ENCODE data around the gene SNX25. TPM values are rescaled to one million over a fixed set of nuclear protein-coding genes. Genes with fewer than 3 reads are reported as not detected.
A peak's percentile ranks its signal among the peaks of the same experiment; 100 is the strongest.

Gene SNX25
- total and polyA plus RNA-seq, 10 of the 15 experiments (the other 5 are each of a cell fraction or from before 2014, with no cell fraction given) = 11.2 to 117 (median 62.8) TPM

DNA sequence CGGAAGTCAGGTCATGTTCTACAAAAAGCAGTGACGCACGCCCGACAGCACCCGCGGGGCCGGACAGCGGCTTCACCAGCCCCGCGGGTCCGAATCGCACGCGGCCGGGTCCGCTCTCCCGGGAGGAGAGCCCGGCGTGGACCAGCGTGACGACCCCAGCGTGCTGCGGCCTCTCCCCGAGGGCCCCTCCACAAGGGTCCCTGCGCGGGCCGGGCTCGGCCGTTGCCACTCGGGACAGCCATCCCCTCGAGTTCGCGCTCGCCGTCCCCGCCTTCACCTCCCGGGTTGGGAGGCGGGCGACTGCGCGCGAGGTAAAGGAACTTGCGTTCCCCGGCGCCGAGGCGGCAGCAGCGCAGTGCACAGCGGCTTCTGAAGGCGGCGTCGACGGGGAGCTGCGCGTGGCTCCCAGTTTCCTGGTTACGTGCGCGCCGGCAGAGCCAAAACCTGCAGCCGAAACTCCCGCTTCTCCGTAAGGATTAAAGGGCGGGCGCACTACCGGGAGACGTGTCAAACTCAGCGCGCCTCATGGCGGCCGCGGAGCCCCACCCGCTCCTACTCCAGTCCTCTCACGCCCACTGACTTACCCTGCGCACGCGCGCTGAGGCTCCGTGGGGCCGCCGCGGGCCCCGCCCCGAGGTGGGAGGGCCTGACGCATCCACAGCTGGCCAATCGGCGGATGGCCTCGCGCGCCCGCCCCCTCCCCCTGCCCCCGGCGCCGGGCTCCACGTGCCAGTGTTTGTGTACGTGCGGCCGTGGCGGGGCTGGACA is 186.7 kb downstream of the SNX25 start (continued):
- TF ChIP-seq, protein P1, sequence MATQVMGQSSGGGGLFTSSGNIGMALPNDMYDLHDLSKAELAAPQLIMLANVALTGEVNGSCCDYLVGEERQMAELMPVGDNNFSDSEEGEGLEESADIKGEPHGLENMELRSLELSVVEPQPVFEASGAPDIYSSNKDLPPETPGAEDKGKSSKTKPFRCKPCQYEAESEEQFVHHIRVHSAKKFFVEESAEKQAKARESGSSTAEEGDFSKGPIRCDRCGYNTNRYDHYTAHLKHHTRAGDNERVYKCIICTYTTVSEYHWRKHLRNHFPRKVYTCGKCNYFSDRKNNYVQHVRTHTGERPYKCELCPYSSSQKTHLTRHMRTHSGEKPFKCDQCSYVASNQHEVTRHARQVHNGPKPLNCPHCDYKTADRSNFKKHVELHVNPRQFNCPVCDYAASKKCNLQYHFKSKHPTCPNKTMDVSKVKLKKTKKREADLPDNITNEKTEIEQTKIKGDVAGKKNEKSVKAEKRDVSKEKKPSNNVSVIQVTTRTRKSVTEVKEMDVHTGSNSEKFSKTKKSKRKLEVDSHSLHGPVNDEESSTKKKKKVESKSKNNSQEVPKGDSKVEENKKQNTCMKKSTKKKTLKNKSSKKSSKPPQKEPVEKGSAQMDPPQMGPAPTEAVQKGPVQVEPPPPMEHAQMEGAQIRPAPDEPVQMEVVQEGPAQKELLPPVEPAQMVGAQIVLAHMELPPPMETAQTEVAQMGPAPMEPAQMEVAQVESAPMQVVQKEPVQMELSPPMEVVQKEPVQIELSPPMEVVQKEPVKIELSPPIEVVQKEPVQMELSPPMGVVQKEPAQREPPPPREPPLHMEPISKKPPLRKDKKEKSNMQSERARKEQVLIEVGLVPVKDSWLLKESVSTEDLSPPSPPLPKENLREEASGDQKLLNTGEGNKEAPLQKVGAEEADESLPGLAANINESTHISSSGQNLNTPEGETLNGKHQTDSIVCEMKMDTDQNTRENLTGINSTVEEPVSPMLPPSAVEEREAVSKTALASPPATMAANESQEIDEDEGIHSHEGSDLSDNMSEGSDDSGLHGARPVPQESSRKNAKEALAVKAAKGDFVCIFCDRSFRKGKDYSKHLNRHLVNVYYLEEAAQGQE (IDR thresholded peaks at IDR 0.05; ENCODE audit: low read depth, low read length) = peak; percentile 80
- TF ChIP-seq SMARCA5 (IDR thresholded peaks at IDR 0.05) = peak; percentile 60; the same call in 1 of the 2 replicates

DNA sequence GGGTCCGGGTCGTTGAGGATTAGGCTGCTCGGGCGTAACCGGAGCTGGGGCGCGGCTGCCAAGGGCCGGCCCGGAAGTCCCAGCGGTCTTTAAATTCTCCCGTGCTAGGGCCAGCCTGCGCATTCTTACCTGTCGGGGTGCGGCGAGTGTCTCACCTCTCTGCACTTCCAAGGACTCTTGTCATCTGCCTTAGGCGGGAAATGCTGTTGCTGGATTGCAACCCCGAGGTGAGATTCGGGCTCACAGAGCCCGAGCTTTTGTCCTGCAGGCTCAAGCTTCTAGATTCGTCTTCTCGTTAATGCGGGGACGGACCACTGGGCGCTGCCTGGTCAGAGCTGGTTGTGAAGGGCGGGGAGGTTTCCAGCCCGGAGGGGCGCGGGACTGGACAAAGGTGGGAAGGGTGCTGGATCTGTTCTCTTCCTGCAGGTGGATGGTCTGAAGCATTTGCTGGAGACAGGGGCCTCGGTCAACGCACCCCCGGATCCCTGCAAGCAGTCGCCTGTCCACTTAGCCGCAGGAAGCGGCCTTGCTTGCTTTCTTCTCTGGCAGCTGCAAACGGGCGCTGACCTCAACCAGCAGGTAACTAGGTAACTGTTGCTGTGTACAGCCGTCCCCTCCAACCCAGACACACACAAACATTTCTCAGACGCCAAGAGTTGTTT is 187.5 kb downstream of the SNX25 start, which contains the start of gene ANKRD37:
TSS of gene ANKRD37 (plus strand) at position 118 of the 662 bp plus-strand sequence. CDS start at position 201, 83 bp downstream.
- Histone ChIP-seq H3K9ac (ENCODE audit: control insufficient read depth, insufficient read depth, low read length) (peak within 1 kb of the TSS; percentile 87), H3K4me2 (ENCODE audit: control insufficient read depth, insufficient read depth) (peak within 1 kb of the TSS; percentile 94), H3K27ac (ENCODE audit: control insufficient read depth, insufficient read depth) (peak within 1 kb of the TSS; percentile 97), H2AFZ (ENCODE audit: control insufficient read depth, low read depth, low read length) (peak within 1 kb of the TSS; percentile 82), H3K4me1 (ENCODE audit: control insufficient read depth, insufficient read depth, low read length) (peaks cover 19% of the 10 kb centered on the region), H3K36me3 (ENCODE audit: control insufficient read depth in 2 of 2, insufficient read depth in 2 of 2, low read length in 1 of 2) (peaks cover 1 to 18% of the 10 kb centered on the region in 2 experiments; a peak in 2 of 4 replicates), H3K4me3 (peak within 1 kb of the TSS; percentile 79), H4K20me1 (ENCODE audit: control insufficient read depth, insufficient read depth) (no peaks in the 10 kb centered on the region), H3K27me3 (replicated peaks in 1 of 2; ENCODE audit: control insufficient read depth in 2 of 2, insufficient read depth in 2 of 2, low read length in 1 of 2) (no peaks in the 10 kb centered on the region), H3K79me2 (ENCODE audit: control insufficient read depth, insufficient read depth, low read length) (peaks cover 54% of the 10 kb centered on the region), H3K9me3 (replicated peaks; ENCODE audit: control insufficient read depth, insufficient read depth, low read length) (no peaks in the 10 kb centered on the region)
- ChIA-PET RAD21 (ENCODE audit: unreplicated experiment) (interaction anchor here (1.0 to 2.8 kb wide), 7 partner anchors 8 to 184 kb away, joined by 4 to 26 read pairs (median 7); partner anchors contain the start of gene UFSP2), POLR2A (interaction anchor here (0.6 to 7.9 kb wide), 12 partner anchors 8 to 253 kb away, joined by 3 to 60 read pairs (median 6); partner anchors contain the start of genes SNX25 and UFSP2), CTCF (interaction anchor here (0.7 to 1.5 kb wide), 7 partner anchors 9 to 201 kb away, joined by 3 to 6 read pairs (median 3); no protein-coding TSS in a partner anchor), SMC1A (ENCODE audit: uncharacterized antibody, unreplicated experiment) (interaction anchor here (0.8 to 6.2 kb wide), 11 partner anchors 10 to 199 kb away, joined by 3 to 72 read pairs (median 4); partner anchors contain the start of gene UFSP2)
- no peak for FAIRE-seq
- 28% methylated on average over 38 of the region's 38 CpGs for WGBS (ENCODE audit: insufficient coverage, insufficient replicate concordance, low lambda C conversion rate, missing lambda C conversion rate)
- BruUV-seq (replicated peaks) = no TSS peak
- ATAC-seq = no peak
- in situ Hi-C loops (cut with MboI) (no loop called here), intact Hi-C loops (cut with micrococcal nuclease; ENCODE audit: unreplicated experiment) (loop anchor here (2.0 to 5.0 kb wide), 4 partner anchors 28 to 200 kb away; partner anchors contain the start of gene UFSP2)
- DNase-seq (ENCODE audit: low read depth, low spot score) = no peak
- TF ChIP-seq MYB (IDR thresholded peaks at IDR 0.05; ENCODE audit: borderline replicate concordance, low read depth, low read length) (no peak), MXI1 (IDR thresholded peaks at IDR 0.05; ENCODE audit: low read depth, low read length) (no peak; the same call in 1 of the 2 replicates), RUNX3 (IDR thresholded peaks at IDR 0.05; ENCODE audit: low read length) (no peak), POLR2AphosphoS2 (IDR thresholded peaks at IDR 0.05; ENCODE audit: low read depth, low read length) (peak; percentile 95), BHLHE40 (IDR thresholded peaks at IDR 0.05; ENCODE audit: borderline replicate concordance in 1 of 2, low read depth in 2 of 2, low read length in 1 of 2) (no peak), CREB1 (IDR thresholded peaks at IDR 0.05; ENCODE audit: low read depth) (no peak), SUZ12 (IDR thresholded peaks at IDR 0.05; ENCODE audit: unreplicated experiment) (no peak), NFYB (IDR thresholded peaks at IDR 0.05; ENCODE audit: insufficient read depth, low read depth, low read length) (no peak)
- TF ChIP-seq, protein P2, sequence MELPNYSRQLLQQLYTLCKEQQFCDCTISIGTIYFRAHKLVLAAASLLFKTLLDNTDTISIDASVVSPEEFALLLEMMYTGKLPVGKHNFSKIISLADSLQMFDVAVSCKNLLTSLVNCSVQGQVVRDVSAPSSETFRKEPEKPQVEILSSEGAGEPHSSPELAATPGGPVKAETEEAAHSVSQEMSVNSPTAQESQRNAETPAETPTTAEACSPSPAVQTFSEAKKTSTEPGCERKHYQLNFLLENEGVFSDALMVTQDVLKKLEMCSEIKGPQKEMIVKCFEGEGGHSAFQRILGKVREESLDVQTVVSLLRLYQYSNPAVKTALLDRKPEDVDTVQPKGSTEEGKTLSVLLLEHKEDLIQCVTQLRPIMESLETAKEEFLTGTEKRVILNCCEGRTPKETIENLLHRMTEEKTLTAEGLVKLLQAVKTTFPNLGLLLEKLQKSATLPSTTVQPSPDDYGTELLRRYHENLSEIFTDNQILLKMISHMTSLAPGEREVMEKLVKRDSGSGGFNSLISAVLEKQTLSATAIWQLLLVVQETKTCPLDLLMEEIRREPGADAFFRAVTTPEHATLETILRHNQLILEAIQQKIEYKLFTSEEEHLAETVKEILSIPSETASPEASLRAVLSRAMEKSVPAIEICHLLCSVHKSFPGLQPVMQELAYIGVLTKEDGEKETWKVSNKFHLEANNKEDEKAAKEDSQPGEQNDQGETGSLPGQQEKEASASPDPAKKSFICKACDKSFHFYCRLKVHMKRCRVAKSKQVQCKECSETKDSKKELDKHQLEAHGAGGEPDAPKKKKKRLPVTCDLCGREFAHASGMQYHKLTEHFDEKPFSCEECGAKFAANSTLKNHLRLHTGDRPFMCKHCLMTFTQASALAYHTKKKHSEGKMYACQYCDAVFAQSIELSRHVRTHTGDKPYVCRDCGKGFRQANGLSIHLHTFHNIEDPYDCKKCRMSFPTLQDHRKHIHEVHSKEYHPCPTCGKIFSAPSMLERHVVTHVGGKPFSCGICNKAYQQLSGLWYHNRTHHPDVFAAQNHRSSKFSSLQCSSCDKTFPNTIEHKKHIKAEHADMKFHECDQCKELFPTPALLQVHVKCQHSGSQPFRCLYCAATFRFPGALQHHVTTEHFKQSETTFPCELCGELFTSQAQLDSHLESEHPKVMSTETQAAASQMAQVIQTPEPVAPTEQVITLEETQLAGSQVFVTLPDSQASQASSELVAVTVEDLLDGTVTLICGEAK (IDR thresholded peaks at IDR 0.05; ENCODE audit: borderline replicate concordance) = peak; percentile 66
